Activated T-cell treated with anti-CD3 and anti-CD28 coated beads, Interleukin-2, amount 50 U/mL, for 24 hours (primary cell): ENCODE measurements around the gene ZNF365.
"Not testable (repeated sequence)": the region's sequence is repeated elsewhere in the genome, so short reads cannot be mapped to it uniquely, and the experiment has no call there.

ENCODE experiments used
- DNase-seq: peaks from one replicate; pipeline ENCODE4 v3.0.0-alpha.2; 2020
- H3K27ac Mint-ChIP-seq: 2 replicates; pipeline ENCODE4 v1.8.0; 2020; ENCODE audit warnings: mild to moderate bottlenecking, mixed read lengths
- H3K27me3 Mint-ChIP-seq: 2 replicates; pipeline ENCODE4 v1.8.0; 2020; ENCODE audit warnings: mixed read lengths
- H3K36me3 Mint-ChIP-seq: 2 replicates; pipeline ENCODE4 v1.8.0; 2020; ENCODE audit warnings: low read depth, mixed read lengths
- H3K4me1 Mint-ChIP-seq: 2 replicates; pipeline ENCODE4 v1.8.0; 2020; ENCODE audit warnings: low read depth, mixed read lengths
- H3K4me3 Mint-ChIP-seq: 2 replicates; pipeline ENCODE4 v1.8.0; 2020; ENCODE audit warnings: mild to moderate bottlenecking, moderate library complexity, mixed read lengths
- H3K9me3 Mint-ChIP-seq: 2 replicates; pipeline ENCODE4 v1.8.0; 2020; ENCODE audit warnings: mixed read lengths

Gene ZNF365

GRCh38 chr10:62384447-62385081, 10.4 kb downstream of the ZNF365 start:
- Mint-ChIP-seq H3K4me1 (peaks cover 39% of the 10 kb centered on the region), H3K4me3 (peak overlapping the region; percentile 9), H3K27ac (peak overlapping the region; percentile 86), H3K9me3 (no peaks in the 10 kb centered on the region), H3K27me3 (peaks cover 9% of the 10 kb centered on the region), H3K36me3 (no peaks in the 10 kb centered on the region)
- no peak for DNase-seq

- Mint-ChIP-seq H3K36me3 (no peaks in the 10 kb centered on the region), H3K4me1 (peaks cover 29% of the 10 kb centered on the region), H3K9me3 (no peaks in the 10 kb centered on the region), H3K4me3 (no peak overlapping the region), H3K27ac (no peak overlapping the region), H3K27me3 (peaks cover 7% of the 10 kb centered on the region)
- no peak for DNase-seq
Observed at GRCh38 chr10:62386356-62387320, 12.5 kb downstream of the ZNF365 start.

- Mint-ChIP-seq H3K27me3 (no peaks in the 10 kb centered on the region), H3K9me3 (no peaks in the 10 kb centered on the region), H3K27ac (no peak overlapping the region), H3K4me1 (peaks cover 25% of the 10 kb centered on the region), H3K4me3 (no peak overlapping the region), H3K36me3 (no peaks in the 10 kb centered on the region)
- no peak for DNase-seq
Observed at GRCh38 chr10:62388328-62388727, 14.2 kb downstream of the ZNF365 start.

GRCh38 chr10:62390497-62391176, 16.5 kb downstream of the ZNF365 start:
- no peak for DNase-seq
- H3K4me1 Mint-ChIP-seq = peaks cover 8% of the 10 kb centered on the region
- no peaks in the 10 kb centered on the region for H3K9me3 Mint-ChIP-seq
- no peak overlapping the region for H3K27ac Mint-ChIP-seq
- no peak overlapping the region for H3K4me3 Mint-ChIP-seq
- no peaks in the 10 kb centered on the region for H3K27me3 Mint-ChIP-seq
- H3K36me3 Mint-ChIP-seq = no peaks in the 10 kb centered on the region

- Mint-ChIP-seq H3K9me3 (no peaks in the 10 kb centered on the region), H3K36me3 (no peaks in the 10 kb centered on the region), H3K27ac (no peak overlapping the region), H3K4me3 (no peak overlapping the region), H3K27me3 (peaks cover 2% of the 10 kb centered on the region), H3K4me1 (no peaks in the 10 kb centered on the region)
- no peak for DNase-seq
Observed at GRCh38 chr10:62393237-62393636, 19.1 kb downstream of the ZNF365 start.

- Mint-ChIP-seq H3K27ac (no peak overlapping the region), H3K4me1 (no peaks in the 10 kb centered on the region)
Observed at GRCh38 chr10:62394556-62395018, 20.4 kb downstream of the ZNF365 start.

GRCh38 chr10:62395892-62396291, 21.7 kb downstream of the ZNF365 start:
- Mint-ChIP-seq H3K9me3 (no peaks in the 10 kb centered on the region), H3K4me3 (no peak overlapping the region), H3K4me1 (no peaks in the 10 kb centered on the region), H3K27ac (no peak overlapping the region), H3K27me3 (peaks cover 2% of the 10 kb centered on the region), H3K36me3 (no peaks in the 10 kb centered on the region)
- DNase-seq = no peak

More at GRCh38 chr10:62394556-62395018, 20.4 kb downstream of the ZNF365 start:
- peaks cover 2% of the 10 kb centered on the region for H3K27me3 Mint-ChIP-seq
- no peak for DNase-seq
- H3K36me3 Mint-ChIP-seq = no peaks in the 10 kb centered on the region
- H3K9me3 Mint-ChIP-seq = no peaks in the 10 kb centered on the region
- H3K4me3 Mint-ChIP-seq = no peak overlapping the region

- no peaks in the 10 kb centered on the region for H3K36me3 Mint-ChIP-seq
- no peak overlapping the region for H3K27ac Mint-ChIP-seq
- no peaks in the 10 kb centered on the region for H3K4me1 Mint-ChIP-seq
- H3K27me3 Mint-ChIP-seq = peaks cover 2% of the 10 kb centered on the region
- no peak for DNase-seq
- no peaks in the 10 kb centered on the region for H3K9me3 Mint-ChIP-seq
- no peak overlapping the region for H3K4me3 Mint-ChIP-seq
Observed at GRCh38 chr10:62396864-62397263, 22.7 kb downstream of the ZNF365 start.

GRCh38 chr10:62399211-62399610, 25.0 kb downstream of the ZNF365 start:
- H3K9me3 Mint-ChIP-seq = no peaks in the 10 kb centered on the region
- DNase-seq = no peak
- no peak overlapping the region for H3K27ac Mint-ChIP-seq
- H3K4me1 Mint-ChIP-seq = no peaks in the 10 kb centered on the region
- H3K4me3 Mint-ChIP-seq = no peak overlapping the region
- H3K27me3 Mint-ChIP-seq = peaks cover 10% of the 10 kb centered on the region
- H3K36me3 Mint-ChIP-seq = no peaks in the 10 kb centered on the region

- H3K4me3 Mint-ChIP-seq = no peak overlapping the region
- no peak overlapping the region for H3K27ac Mint-ChIP-seq
- peaks cover 10% of the 10 kb centered on the region for H3K27me3 Mint-ChIP-seq
- H3K36me3 Mint-ChIP-seq = no peaks in the 10 kb centered on the region
- peaks cover 4% of the 10 kb centered on the region for H3K9me3 Mint-ChIP-seq
- H3K4me1 Mint-ChIP-seq = no peaks in the 10 kb centered on the region
- no peak for DNase-seq
Observed at GRCh38 chr10:62402508-62402907, 28.3 kb downstream of the ZNF365 start.

GRCh38 chr10:62410528-62410927, 36.4 kb downstream of the ZNF365 start:
- not testable (repeated sequence) for DNase-seq, H3K4me3 Mint-ChIP-seq, H3K36me3 Mint-ChIP-seq, H3K27ac Mint-ChIP-seq, H3K4me1 Mint-ChIP-seq
- peaks cover 26% of the 10 kb centered on the region for H3K9me3 Mint-ChIP-seq
- peaks cover 24% of the 10 kb centered on the region for H3K27me3 Mint-ChIP-seq

- H3K4me1 Mint-ChIP-seq, H3K36me3 Mint-ChIP-seq, DNase-seq, H3K27ac Mint-ChIP-seq, H3K4me3 Mint-ChIP-seq: not testable (repeated sequence)
- Mint-ChIP-seq H3K9me3 (peaks cover 26% of the 10 kb centered on the region), H3K27me3 (peaks cover 28% of the 10 kb centered on the region)
Observed at GRCh38 chr10:62410934-62411333, 36.8 kb downstream of the ZNF365 start.

- no peak for DNase-seq
- Mint-ChIP-seq H3K9me3 (peaks cover 19% of the 10 kb centered on the region), H3K4me3 (no peak overlapping the region), H3K36me3 (no peaks in the 10 kb centered on the region), H3K27ac (no peak overlapping the region), H3K27me3 (peaks cover 40% of the 10 kb centered on the region), H3K4me1 (no peaks in the 10 kb centered on the region)
Observed at GRCh38 chr10:62413048-62413447, 38.9 kb downstream of the ZNF365 start.

- H3K36me3 Mint-ChIP-seq = no peaks in the 10 kb centered on the region
- no peak overlapping the region for H3K4me3 Mint-ChIP-seq
- no peaks in the 10 kb centered on the region for H3K4me1 Mint-ChIP-seq
- H3K9me3 Mint-ChIP-seq = peaks cover 18% of the 10 kb centered on the region
- no peak overlapping the region for H3K27ac Mint-ChIP-seq
- peaks cover 40% of the 10 kb centered on the region for H3K27me3 Mint-ChIP-seq
- DNase-seq = no peak
Observed at GRCh38 chr10:62413652-62414051, 39.5 kb downstream of the ZNF365 start.
